GM12801 (cell line): ENCODE data around the gene LIPC.

ENCODE experiments used
- TF ChIP-seq, protein P1 (sequence below): IDR thresholded peaks from one replicate; pipeline ENCODE4 v1.5.1; 2011; ENCODE audit warnings: control low read depth; ENCODE audit not compliant: insufficient read length; ENCODE audit errors: extremely low read depth

Gene LIPC

DNA sequence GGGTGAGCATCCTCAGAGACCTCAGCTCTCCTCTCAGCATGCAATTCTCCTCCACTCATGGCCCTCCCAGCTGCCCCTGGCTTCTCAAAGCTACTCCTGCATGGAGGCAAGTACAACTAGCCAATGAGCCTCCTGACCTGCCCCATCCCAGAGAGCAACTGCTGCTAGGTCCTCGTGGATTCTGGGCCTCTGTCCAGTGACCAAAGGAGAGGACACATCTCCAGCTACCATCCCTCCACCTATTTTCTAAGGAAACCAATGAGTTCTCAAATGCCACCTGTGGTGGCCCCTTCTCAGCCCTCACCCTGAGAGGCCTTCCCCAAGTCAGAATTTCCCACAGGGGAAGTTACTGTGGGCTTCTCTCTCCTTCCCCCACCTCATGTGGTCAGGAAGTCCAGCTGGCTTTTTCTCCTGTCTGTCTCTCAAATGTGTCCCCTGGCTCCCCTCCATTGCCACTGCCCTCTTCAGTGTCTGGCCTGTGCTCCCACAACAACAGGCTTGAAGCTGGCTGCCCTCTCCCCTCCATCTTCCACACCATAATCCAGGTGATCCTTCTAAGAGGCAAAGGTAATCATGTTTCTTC lies 43.0 kb downstream of the LIPC start:
- TF ChIP-seq, protein P1, sequence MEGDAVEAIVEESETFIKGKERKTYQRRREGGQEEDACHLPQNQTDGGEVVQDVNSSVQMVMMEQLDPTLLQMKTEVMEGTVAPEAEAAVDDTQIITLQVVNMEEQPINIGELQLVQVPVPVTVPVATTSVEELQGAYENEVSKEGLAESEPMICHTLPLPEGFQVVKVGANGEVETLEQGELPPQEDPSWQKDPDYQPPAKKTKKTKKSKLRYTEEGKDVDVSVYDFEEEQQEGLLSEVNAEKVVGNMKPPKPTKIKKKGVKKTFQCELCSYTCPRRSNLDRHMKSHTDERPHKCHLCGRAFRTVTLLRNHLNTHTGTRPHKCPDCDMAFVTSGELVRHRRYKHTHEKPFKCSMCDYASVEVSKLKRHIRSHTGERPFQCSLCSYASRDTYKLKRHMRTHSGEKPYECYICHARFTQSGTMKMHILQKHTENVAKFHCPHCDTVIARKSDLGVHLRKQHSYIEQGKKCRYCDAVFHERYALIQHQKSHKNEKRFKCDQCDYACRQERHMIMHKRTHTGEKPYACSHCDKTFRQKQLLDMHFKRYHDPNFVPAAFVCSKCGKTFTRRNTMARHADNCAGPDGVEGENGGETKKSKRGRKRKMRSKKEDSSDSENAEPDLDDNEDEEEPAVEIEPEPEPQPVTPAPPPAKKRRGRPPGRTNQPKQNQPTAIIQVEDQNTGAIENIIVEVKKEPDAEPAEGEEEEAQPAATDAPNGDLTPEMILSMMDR, result no peak

DNA sequence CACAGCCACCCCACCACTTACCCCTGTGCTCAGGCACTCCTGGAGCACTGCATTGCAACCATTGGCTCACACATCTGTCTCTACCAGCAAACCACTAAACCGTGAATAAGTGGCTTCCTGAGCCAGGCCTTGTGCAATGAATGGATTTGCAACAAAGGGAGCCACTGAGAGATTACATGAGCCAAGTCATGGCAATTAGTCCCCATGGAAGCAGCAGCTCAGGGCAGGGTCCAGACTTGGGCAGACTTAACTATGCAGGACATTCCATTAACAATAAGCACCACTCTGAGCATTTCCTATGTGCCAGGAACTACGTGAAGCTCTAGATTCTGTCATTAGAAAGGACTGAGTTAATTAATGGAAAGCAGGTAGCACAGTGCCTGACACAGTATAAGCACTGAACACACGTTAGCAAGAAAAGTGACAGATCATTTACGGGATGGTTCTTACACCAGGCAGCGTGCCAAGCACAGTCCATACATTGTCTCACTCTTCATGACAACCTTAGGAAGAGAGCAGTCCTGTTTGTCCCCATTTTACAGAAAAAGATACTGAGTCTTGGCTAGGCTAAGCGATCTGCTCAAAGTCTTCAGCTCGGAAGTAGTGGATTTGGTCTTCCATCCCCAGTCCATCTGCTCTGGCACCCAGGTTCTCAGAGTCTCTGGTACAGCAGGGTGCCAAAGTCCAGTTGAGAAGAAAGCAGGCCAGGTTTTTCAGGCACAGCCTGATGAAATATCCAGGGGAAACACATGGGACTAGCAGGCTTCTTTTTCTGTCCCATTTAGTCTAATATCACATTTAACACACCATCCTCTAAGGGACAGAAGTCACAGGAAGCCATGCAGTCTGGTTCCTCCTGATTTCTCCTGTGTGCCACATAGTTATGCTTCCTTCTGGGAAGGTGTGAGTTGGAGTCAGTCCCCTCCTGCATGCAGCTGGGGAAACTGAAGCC lies 44.1 kb downstream of the LIPC start:
- TF ChIP-seq, protein P1, result no peak

DNA sequence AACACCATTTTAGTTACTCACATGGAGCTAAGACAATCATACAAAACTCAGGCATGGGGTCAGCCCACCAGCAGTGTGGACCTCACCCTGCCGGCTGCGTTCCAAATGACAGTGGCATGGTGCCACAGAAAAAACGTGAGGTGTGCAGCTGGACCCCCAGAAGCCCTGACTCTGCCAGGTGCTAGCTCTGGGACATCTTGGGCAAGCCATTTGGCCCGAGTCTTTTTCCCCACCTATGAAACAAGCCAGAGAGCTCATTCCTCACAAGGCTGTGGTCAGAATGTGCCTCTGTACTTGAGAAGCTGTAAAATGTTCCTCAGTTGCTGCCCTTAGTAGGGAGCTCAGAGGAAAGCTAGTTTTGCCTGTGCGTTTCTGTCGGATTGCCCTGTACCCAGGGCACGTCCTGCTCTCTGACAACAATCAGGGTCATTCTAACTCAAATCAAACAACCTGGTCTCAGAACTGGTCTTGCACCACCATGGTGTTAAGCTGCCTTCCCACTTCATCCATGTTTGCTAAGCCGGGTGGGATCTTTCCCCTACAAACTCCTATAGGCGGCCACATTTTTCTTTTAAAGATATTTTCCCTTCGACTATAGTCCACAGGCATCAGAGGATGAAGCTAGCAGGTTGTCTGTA lies 44.9 kb downstream of the LIPC start:
- TF ChIP-seq, protein P1, result no peak

DNA sequence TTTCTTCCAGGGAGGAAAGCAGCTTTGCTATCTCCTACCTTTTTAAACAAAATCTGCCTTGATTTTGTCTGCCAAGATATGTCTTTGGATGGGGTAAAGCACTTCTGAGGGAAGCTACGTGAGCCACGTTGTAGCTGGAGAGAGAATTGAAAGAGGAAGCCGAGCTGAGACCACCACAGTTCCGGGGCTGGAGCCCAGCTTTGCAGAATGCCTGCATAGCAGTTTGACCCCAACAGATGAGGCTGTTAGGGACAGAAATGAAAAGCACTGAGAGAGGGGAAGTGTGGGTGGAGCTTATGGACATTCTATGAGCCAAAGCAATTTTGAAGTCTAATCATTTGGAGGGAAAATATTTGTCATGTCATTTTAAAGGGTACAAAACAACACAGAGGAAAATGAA lies 45.4 kb downstream of the LIPC start:
- TF ChIP-seq, protein P1, result no peak

DNA sequence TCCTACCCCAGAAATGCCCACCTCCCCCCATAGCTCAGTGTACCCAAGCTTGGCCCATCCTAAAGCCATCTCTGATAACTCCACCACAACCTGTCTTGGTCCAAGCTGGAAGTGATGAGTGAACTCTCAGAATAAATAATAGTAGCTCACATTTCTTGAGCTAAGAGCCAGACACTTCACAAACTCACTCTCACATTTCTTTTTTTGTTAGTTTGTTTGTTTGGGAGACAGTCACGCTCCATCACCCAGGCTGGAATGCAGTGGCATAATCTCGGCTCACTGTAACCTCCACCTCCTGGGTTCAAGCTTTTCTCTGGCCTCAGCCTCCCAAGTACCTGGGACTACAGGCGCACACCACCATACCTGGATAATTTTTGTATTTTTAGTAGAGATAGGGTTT lies 46.2 kb downstream of the LIPC start:
- TF ChIP-seq, protein P1, result no peak

DNA sequence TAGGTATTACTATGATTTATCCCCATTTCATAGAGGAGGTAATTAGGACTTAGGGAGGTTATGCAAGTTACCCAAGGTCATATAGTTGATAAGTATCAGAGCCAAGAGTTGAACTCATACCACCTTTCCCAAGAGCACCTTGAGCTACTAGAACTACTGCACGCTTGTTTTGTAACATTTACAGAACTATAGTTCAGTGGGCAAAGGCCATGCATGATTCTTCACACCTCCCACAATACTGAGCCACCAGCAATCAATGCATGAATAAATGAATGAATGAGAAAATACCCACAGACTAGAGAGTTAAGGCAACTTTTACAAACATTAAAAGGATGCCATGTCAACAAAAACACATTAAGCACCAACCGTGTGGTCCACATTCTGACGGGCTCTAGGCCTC lies 46.8 kb downstream of the LIPC start:
- TF ChIP-seq, protein P1, result no peak

DNA sequence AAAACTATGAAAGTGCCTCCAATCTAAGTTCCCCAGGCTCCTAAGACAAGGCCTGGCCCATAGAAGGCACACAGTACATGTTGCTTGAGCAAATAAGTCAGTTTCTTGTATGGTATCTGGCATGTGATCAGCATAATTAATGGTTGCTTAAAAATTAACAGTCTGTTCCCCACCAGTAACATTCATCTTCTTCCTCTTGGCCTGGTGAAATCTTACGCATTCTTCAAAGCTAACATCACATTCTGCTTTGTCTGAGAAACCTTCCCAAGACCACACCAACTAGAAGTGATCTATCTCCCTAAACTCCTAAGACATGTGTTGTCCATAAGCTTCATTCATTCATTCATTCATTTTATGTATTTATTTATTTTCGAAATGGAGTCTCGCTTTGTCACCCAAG lies 48.1 kb downstream of the LIPC start:
- TF ChIP-seq, protein P1, result no peak
